Astrocyte of the hippocampus (primary cell): Measurements from ENCODE around the gene LY86.
"Not testable (repeated sequence)": the region's sequence is repeated elsewhere in the genome, so short reads cannot be mapped to it uniquely, and the experiment has no call there.

Experiments
- DNase-seq: peaks from one replicate; pipeline ENCODE4 v3.0.0; 2011; ENCODE audit warnings: low read depth, low spot score

Gene LY86

DNA sequence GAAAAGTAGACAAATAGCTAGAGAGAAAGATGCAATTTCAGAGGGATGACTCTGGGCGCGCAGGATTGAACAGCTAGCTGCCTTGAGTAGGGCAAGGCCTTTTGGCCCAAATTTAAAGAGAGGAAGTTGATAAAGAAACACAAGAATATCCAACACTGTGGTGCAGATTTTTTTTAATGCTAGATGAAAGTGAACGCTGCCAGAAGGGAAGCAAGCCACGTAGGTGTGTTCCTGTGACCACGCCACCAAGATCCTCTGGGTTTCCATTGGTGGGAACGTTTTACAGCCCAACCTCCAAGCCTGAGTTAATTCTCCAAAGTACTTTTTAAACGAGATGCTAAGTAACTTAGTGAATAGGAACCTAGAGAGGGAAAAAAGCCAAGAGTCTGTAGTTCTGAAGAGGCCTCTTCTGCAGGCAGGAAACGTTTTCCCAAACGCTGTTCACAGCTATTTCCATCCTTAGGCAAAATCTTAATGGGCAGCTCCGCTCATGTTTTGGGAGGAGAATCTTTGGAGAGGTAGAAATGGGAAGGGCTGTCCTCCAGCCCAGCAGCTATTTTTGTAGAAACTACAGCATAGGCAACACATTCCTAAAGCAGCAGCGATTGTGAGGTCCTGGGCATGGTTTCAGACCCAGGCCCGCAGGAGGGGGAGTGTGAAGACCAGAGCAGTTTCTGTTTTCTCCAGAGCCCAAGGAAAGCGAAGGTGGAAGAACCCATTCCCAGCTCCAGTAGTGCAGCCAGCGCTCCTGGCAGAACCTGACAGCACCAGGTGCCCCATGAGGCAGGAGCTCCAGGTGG, 8.2 kb downstream of the LY86 start:
- DNase-seq = no peak

GRCh38 chr6:6597682-6598081, 9.2 kb downstream of the LY86 start:
- no peak for DNase-seq

DNA sequence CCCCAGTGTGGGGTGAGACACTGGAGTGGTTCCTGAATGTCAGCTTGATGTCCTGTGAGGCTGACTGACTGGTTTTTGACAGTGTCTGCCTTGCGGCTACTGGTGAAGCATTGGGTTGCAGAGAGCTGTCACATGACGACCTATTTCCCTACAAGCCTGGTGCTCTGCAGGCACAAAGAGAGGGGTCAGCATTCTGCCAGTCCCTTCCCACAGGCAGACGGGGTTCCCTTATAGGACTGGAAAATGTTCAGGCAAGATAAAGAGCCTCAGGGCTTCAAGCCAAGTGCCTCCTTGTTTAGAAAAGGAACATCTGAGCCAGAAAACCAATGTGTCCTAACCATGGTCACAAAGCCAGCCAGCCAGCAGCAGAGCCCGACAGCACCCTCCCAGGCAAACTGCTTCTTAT, 11.0 kb downstream of the LY86 start:
- DNase-seq = no peak

DNA sequence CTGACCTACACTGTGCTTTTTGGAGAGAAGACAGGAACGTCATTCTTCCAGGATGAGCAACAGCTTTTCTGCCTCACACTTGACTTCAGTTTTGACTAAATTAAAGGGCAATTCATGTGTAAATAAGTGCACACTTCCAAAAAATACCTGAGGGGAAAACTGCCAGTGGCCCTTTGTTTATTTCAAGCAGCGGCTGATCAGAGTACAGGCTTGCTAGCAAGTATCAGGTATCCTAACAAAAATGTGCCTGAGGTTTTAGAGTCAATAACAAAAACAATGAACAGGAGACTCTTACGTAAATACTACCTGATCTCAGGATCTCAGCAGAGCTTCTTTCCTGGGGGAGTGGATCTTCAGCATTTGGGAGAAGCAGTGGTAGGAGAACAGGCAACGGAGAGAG, 12.4 kb downstream of the LY86 start:
- DNase-seq = peak; percentile 13

DNA sequence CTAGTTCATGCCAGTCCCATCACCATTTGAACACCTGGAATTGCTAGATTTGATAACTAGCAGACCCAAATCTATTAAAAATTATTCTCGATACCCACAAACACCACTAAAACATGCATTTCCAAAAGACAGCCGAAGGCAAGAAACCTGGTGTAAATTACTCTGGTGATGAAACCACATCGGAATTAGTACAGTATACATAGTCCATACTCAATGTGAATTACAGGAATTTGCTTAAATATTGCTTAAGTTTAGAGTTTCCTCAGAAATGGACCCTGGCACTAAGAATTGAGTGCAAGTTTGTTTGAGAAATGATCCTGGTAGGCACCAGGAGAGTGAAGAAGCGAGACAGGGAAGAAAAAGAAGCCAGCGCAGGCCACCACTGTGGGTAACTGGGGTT, 13.7 kb downstream of the LY86 start:
- DNase-seq = no peak

- no peak for DNase-seq
These were observed 14.8 kb downstream of the LY86 start for GRCh38 chr6:6603317-6603716.

DNA sequence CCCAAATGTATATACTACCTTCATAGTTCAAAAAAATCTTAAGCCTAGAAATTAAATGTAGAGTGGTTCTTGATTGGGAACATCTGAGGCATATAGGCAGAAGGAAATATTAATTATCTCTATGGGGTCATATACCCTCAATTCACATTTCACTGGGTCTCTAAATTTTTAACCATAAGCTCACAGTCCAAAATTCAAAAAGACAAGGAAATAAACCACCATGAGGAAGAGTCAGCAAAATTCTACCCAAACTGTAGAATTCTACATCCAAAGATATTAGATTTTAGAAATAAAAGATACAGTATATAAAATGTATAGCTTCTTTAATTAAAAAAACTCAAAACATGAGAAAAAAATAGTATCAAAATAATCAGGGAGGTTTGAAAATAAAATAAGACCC, 15.5 kb downstream of the LY86 start:
- DNase-seq = no peak

- DNase-seq = no peak
These were observed 16.0 kb downstream of the LY86 start for GRCh38 chr6:6604566-6604965.

DNA sequence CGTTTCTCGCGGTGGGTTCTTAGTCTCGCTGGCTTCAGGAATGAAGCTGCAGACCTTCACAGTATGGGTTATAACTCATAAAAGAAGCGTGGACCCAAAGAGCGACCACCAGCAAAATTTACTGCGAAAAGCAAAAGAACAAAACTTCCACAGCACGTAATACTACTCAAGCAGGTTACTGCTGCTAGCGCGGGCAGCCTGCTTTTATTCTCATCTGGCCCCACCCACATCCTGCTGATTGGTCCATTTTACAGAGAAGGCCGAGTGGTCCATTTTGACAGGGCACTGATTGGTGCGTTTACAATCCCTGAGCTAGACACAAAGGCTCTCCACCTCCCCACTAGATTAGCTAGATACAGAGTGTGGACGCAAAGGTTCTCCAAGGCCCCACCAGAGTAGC, 17.4 kb downstream of the LY86 start:
- DNase-seq = no peak

GRCh38 chr6:6606391-6607030, 18.0 kb downstream of the LY86 start:
- not testable (repeated sequence) for DNase-seq

GRCh38 chr6:6609450-6609849, 20.9 kb downstream of the LY86 start:
- DNase-seq = no peak

DNA sequence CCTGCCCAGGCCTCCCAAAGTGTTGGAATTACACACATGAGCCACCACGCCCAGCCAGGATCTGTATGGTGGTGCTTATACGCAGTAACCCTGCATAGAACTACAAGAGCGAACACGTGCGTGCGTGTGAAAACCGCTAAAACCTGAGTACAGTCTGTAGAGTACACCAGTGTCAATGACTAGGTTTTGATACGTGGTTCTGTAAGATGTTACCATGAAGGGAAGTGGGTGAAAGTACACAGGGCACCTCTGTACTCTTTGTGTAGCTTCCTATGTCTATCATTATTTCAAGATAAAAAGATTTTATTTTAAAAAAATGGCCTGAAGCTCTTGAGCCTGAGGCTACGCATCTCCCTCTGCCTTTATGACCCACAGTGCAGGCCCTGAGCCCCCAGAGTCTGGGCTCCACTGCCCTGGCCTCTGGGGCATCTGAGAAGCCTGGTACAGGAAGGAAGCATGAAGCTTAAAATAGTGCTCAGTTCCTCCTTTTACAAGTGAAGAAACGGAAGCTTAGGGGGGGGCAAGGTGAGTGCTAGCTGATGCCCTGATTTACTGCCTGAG, 21.6 kb downstream of the LY86 start:
- DNase-seq = no peak

- DNase-seq = no peak
These were observed 23.0 kb downstream of the LY86 start for GRCh38 chr6:6611486-6611885.

- no peak for DNase-seq
These were observed 23.8 kb downstream of the LY86 start for GRCh38 chr6:6612308-6612707.

GRCh38 chr6:6613103-6613718, 24.7 kb downstream of the LY86 start:
- DNase-seq = not testable (repeated sequence)

- no peak for DNase-seq
These were observed 25.8 kb downstream of the LY86 start for GRCh38 chr6:6614096-6614982.

- no peak for DNase-seq
These were observed 26.4 kb downstream of the LY86 start for GRCh38 chr6:6614983-6615349.

GRCh38 chr6:6616656-6617055, 28.1 kb downstream of the LY86 start:
- DNase-seq = no peak

DNA sequence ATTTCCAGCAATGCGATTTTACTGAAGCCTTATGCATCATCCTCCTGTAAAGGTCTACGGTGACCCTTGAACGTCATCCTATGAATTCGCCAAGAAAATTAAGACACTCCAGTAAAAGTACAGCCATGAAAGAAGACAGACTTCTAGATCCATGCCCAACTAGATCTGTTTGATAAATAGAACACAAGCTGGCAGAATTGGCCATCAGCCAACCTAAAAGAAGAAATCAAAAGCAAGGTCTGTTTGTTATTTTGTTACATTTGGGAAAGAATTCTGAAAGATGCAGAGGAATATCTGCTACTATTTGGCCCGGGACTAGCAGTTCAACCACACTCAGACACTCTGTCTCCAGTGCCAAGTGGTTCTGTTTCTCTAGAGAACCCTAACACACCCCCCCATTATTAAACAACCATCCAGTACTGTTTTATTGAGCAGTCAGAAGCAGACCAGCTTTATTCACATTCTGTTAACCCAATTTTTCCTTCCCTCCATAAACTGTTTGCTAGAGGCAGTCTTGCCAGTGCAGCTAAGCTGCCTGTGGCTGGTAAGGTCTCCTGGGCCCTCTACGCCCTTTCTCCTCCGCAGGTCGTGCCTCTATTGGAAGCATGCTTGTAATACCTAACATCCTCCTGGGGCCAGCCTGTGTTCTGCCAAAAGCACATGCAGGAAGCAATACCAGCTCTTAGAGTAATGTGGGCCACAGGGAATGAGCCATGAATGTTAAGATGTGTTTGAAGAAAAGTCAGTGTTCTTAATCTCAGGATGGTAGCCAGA, 30.7 kb downstream of the LY86 start:
- DNase-seq = no peak

DNA sequence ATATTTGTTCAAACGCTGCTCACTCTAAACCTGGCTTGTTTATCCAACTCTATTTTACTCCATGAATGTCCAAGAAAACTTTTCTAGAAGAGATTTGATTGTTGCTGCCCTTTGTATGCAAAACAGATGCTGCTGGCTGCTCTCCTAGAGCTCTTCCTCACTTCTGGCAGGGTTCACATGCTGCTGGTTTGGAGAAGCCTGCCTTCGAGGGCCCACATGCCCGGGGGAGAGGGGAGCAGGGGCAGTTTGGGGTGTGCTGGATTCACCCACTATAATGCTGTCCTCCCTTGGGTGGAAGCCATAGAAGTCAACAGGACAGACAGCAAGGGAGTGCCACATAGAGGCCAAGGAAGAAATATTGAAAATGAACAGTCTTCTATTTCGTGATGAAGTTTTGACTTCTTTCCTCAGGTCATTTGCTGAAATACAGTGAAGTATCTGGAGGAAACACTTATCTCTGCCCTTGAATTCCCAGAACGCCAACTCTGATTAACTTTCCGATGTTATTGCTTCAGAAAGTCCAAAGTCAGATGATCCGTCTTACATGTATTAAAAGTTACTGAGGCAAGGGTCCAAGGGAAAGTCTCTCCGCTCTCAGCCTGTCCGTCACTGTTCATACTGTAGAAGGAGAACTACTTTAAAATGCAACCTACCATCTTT, 32.4 kb downstream of the LY86 start:
- no peak for DNase-seq
